GM19452 (cell line): ENCODE results near the gene IL2RG.

Experiments
- ATAC-seq: cut with Tn5 transposase; IDR thresholded peaks from one replicate; pipeline ENCODE4 v1.9.1; 2021; ENCODE audit not compliant: unreplicated experiment

Gene IL2RG

DNA sequence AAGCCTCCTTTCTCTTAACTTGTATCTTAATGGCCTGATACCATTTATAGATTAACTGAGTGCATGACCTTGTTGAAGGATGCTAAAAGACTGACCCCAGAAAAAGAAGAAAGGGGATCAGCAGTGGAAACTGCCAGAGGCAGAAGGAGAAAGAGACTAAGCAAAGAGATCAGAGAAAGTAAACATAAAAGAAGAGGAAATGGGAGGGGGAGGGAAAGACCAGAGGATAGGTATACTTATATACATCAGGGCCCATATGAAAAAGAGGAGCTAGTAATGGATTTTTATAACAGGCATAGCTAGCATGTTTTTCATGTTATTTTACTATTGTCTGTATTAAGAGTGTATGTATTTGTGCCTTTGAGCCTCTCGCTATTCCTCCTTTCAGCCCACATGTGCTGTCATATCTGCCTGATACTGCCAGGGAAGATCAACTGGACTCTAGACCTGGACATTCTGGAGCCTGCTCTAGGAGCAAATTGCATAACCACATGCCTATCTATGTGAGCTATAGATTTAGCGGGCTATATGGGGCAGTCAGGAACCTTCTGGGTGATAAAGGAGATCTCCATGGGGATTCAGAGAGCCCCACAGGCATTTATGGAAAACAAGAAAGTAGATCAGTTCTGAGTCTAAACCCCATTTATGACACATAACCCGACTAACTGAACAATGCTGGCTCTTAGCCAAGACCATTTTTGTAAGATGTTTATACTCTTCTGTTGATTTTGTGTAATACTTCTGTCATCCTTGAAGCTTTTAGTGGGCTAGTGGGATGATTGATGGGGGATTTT lies 29.9 kb downstream of the IL2RG start:
- ATAC-seq = no peak

DNA sequence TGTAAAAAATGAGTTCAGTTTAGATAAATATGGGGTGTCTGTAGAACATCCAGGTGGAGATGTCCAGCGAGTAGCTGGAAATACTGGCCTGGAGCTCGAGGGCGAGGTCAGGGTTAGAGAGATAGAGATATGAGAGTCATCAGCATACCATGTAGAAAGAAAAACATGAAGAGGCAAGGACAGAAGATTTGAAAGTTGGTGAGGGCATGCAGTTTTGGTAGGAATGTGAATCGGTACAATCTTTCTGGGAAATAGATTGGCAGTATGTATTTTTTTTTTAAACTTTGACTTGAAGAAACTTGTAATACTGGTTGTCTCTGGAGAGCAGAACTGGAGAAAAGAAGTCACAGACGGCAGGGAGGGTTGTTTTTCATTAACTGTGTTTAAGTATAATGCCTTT lies 40.8 kb downstream of the IL2RG start:
- ATAC-seq = no peak

DNA sequence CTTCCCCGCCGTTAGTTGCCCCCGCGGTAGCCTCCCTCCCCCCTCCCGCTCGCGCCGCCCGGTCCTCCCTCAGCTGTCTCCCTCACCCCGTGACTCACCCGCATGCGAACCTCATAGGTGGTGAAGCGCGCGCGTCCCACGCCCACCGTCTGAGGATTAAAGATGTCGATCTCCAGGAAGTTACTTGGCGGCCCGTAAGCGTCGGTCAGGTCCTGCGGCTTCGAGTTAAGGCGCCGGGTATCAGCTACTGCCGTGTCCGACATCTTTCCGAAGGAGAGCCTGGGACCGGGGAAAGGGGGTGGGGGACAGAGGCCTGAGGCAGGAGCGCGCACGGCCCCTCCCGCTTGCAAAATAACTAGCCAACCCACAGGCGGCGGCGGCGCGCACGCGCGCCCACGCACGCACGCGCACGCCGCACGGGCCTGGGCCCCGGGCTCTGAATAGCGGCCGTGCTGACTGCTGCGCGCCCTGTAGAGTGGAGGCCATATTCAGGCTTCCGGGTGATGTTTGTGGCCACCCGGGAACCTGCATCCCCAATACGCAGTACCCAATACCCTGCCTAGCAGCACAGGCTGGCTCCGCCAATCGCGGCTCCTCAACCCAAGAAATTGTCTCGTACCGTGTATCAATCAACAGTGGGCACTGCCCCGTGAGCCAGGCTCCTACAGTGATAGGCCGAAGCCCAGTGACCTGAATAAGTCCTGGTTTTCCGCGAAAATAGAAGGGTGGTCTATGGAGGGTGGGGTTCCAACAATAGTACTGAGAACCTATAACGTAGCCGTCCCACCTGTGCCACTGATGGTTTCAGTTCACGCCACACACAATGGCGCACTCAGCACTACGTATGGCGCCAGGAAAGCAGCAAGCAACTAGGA lies 43.1 kb downstream of the IL2RG start, which contains the start of gene SNX12:
SNX12 (minus strand) TSS at position 291 of the 875 bp plus-strand sequence; CDS start at position 263, 28 bp downstream.
- ATAC-seq = peak; percentile 97

DNA sequence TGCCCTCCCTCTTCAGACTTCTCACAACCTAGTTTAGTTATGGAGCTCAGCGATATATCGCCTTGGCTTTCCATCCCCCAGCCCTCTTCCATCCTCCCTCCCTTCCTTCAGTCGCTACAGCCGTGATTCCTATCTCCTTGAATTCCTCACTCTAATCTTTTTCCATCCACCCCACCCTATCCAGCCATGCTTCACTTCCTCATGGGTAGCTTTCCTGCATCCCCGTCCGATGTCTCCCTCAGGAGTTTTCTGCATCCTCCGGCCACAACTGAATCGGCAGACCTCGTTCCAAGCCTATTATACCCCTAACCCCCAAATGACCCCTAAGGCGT lies 43.7 kb downstream of the IL2RG start:
- ATAC-seq = peak; percentile 3

DNA sequence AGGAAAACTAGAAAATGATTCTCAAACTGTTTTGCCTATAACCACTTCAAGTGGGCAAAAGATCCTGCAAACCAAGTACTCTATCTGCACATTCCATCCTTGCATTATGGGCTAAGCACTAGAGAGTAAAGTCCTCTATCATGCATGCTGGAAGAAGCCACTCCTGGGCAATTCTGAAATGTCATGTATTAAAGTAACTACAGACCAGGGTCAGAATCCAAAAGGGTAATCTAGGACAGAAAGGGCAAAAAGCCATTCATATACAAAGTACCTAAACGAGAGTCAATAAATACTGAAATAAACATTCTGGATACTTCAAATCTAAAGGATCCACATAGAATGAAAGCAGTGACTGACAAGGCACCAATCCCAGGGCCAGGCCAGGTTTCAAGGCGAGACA lies 44.3 kb downstream of the IL2RG start:
- no peak for ATAC-seq

DNA sequence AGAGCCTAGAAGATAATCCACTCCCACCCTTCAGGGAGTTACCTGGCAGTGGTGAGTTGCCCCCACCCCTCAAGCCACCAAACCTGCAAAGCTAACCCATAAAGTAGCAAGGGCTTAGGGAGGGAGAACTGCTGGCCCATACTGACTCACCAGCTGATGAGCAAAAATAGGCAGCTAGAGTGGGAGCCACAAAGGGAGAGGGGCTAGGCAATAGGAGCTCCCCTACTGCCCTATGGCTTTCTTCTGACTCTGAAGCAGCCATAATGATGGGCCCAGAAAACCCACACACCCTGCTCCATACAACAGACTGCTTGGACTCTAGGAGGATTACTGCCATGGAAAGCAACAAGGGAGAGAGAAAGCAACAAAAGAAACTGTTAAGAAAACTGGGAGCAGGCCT lies 51.2 kb downstream of the IL2RG start:
- ATAC-seq = no peak

DNA sequence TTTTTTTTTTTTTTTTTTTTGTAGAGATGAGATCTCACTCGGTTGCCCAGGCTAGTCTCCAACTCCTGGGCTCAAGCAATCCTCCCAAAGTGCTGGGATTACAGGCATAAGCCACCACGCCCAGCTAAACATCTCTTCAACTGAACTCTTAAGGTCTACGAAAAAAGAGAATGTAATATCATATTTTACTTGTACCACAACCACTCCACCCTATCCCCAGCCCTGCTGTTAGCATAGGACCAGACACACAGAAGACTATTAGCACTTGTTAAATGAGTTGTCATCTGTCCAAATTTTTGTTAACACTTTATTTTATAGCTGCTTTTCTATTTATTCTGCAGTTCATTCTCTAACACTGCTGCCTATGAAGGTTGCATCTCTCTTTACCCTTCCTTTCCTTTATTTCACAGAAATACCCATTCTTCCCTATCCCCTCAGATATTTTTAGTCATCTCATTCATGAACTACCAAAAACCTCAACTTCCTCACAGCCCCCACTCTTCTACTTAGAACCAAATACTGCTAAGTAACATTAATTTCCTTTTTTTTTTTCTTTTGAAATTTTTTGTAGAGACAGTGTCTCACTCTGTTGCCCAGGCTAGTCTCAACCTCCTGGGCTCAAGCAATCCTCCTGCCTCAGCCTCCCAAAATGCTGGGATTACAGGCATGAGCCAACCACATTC lies 53.4 kb downstream of the IL2RG start:
- ATAC-seq = no peak
